H1 (cell line): ENCODE data around the gene TK2. TPM values are rescaled to one million over a fixed set of nuclear protein-coding genes. Genes with fewer than 3 reads are reported as not detected.

Experiments
- CEBPB ChIP-seq: IDR thresholded peaks from 2 replicates; pipeline ENCODE4 v1.6.1; 2012; ENCODE audit warnings: low read depth, low read length
- SIRT6 ChIP-seq: IDR thresholded peaks from one replicate; pipeline ENCODE4 v1.7.1; 2012; ENCODE audit warnings: low read length, inconsistent platforms
- TAF7 ChIP-seq: optimal IDR thresholded peaks from 2 replicates; pipeline ENCODE3; 2011; ENCODE audit warnings: low read depth, mild to moderate bottlenecking, inconsistent platforms, low read length, moderate library complexity, borderline replicate concordance
- polyA plus RNA-seq, 7 experiments: library from polyadenylated mRNA; depleted of rRNA in 3 of 7; stranded (reverse) in 5 of 7; unstranded in 2 of 7; fragments of >200 nt in 5 of 7; fragments of 200-250 nt in 2 of 7; gene quantifications; 1 replicate in 5 of 7; 2 replicates in 1 of 7; 4 replicates in 1 of 7; pipeline versions ENCODE4 v1.2.1 to v1.2.3, GENCODE V29; 2011 to 2013; ENCODE audit warnings: missing spikeins in 2 of 7, mixed read lengths in 2 of 7
- total RNA-seq: library from RNA; stranded (reverse); fragmentation: NEBNext Ultra II Directional; extraction: Animal tissue kit (Norgen Biotek cat#: 25700); gene quantifications from 2 replicates; pipeline ENCODE4 v1.2.1, GENCODE V29; 2021
- TF ChIP-seq, protein P1 (sequence below): IDR thresholded peaks from 2 replicates; pipeline ENCODE4 v1.6.1; 2012; ENCODE audit warnings: inconsistent platforms

TK2 gene
- total and polyA plus RNA-seq, 2 of the 8 experiments (the other 6 are each of a cell fraction or from before 2014, with no cell fraction given), result 2.7 to 3.6 TPM

- no peak for TF ChIP-seq TAF7
- TF ChIP-seq, protein P1, sequence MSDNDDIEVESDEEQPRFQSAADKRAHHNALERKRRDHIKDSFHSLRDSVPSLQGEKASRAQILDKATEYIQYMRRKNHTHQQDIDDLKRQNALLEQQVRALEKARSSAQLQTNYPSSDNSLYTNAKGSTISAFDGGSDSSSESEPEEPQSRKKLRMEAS, result no peak
- TF ChIP-seq SIRT6, result no peak
- no peak for TF ChIP-seq CEBPB
Measured at GRCh38 chr16:66525396-66526180, 24.3 kb downstream of the TK2 start (continued).
